HepG2 (cell line): ENCODE measurements around the gene NUDT14. TPM values are rescaled to one million over a fixed set of nuclear protein-coding genes. Genes with fewer than 3 reads are reported as not detected.

ENCODE experiments used
- ATAC-seq: fragments of 200-7000 bp; cut with Tn5 transposase; 3 replicates; pipeline ENCODE4 v1.9.1; 2020; ENCODE audit warnings: mild to moderate bottlenecking, moderate library complexity
- BruUV-seq: library from RNA; stranded (reverse); fragments of 400-500 nt; replicated peaks from 2 replicates; lab custom pipeline; 2021; lab: Mats Ljungman, UMichigan
- CTCF ChIA-PET: fragments of 300-600 bp; formaldehyde crosslinking; extraction: SDS; loops from one replicate; lab custom pipeline; 2021; ENCODE audit warnings: low total read pairs, inconsistent platforms, low intra/inter-chr PET ratio; lab: Yijun Ruan, JAX
- POLR2A ChIA-PET: fragments of 350-600 bp; sonication (Branson Sonifier 250); formaldehyde crosslinking; loops from one replicate; lab custom pipeline; 2020; ENCODE audit warnings: antibody characterized with exemption, inconsistent platforms; lab: Yijun Ruan, JAX
- DNase-seq: peaks from one replicate; pipeline ENCODE4 v3.0.0-alpha.2; 2015; ENCODE audit warnings: low spot score
- FAIRE-seq: peaks from 3 replicates; lab custom pipeline; 2011; peaks lifted over from hg19 to GRCh38; lab: Jason Lieb, UNC
- H2AFZ ChIP-seq: one replicate; pipeline ENCODE4 v1.6.1; 2011; ENCODE audit warnings: low read length, inconsistent platforms
- H3K27ac ChIP-seq: fragments of 300-600 bp; 3 replicates; pipeline ENCODE4 v1.8.0; 2011; ENCODE audit warnings: mixed run types, mild to moderate bottlenecking, mixed read lengths, low read length, inconsistent platforms; ENCODE audit not compliant: insufficient read depth; ENCODE audit errors: extremely low read length
- H3K27me3 ChIP-seq, 2 experiments: fragments of 200-600 bp in 1 of 2; 2 replicates in 1 of 2; 3 replicates in 1 of 2; pipeline versions ENCODE4 v1.6.0 to v1.8.0; 2011; ENCODE audit warnings: low read length in 2 of 2, mild to moderate bottlenecking in 2 of 2, moderate library complexity in 2 of 2, inconsistent platforms in 1 of 2; ENCODE audit not compliant: insufficient read depth in 2 of 2, control insufficient read depth in 1 of 2
- H3K36me3 ChIP-seq, 2 experiments: fragments of 200-600 bp in 1 of 2; replicated peaks in 1 of 2; 2 replicates in 1 of 2; 3 replicates in 1 of 2; pipeline versions ENCODE4 v1.5.1 to v1.8.0; 2011; ENCODE audit warnings: low read length in 2 of 2, inconsistent platforms in 1 of 2; ENCODE audit not compliant: insufficient read depth in 2 of 2, control insufficient read depth in 1 of 2
- H3K4me1 ChIP-seq: 2 replicates; pipeline ENCODE4 v1.5.1; 2012; ENCODE audit warnings: low read length, inconsistent platforms; ENCODE audit not compliant: insufficient read depth
- H3K4me2 ChIP-seq: 2 replicates; pipeline ENCODE4 v1.6.0; 2011; ENCODE audit warnings: low read depth, low read length, inconsistent platforms
- H3K4me3 ChIP-seq, 3 experiments: fragments of 200-600 bp in 1 of 3; sonication (generic), shearing (Covaris generic) in 1 of 3; replicated peaks in 1 of 3; 2 replicates each; pipeline ENCODE4 v1.5.1; 2011 to 2016; ENCODE audit warnings: low read length in 3 of 3, inconsistent platforms in 2 of 3, low read depth in 2 of 3, mild to moderate bottlenecking in 2 of 3, control low read depth in 1 of 3, mixed read lengths in 1 of 3; ENCODE audit not compliant: insufficient read depth in 1 of 3
- H3K79me2 ChIP-seq: one replicate; pipeline ENCODE4 v1.6.1; 2011; ENCODE audit warnings: low read length, inconsistent platforms; ENCODE audit not compliant: insufficient read depth
- H3K9ac ChIP-seq: 2 replicates; pipeline ENCODE4 v1.6.0; 2011; ENCODE audit warnings: mild to moderate bottlenecking, low read depth, low read length, inconsistent platforms; ENCODE audit not compliant: insufficient read depth
- H3K9me3 ChIP-seq: 2 replicates; pipeline ENCODE4 v1.5.1; 2012; ENCODE audit warnings: mild to moderate bottlenecking, low read length
- H4K20me1 ChIP-seq: 2 replicates; pipeline ENCODE4 v1.6.0; 2011; ENCODE audit warnings: inconsistent platforms, mild to moderate bottlenecking, low read length, moderate library complexity; ENCODE audit not compliant: insufficient read depth
- CHD4 ChIP-seq: fragments of 200-600 bp; sonication (generic); IDR thresholded peaks from 2 replicates; pipeline ENCODE4 v1.7.0; 2017; ENCODE audit warnings: mild to moderate bottlenecking, low read length, borderline replicate concordance
- CTCF ChIP-seq: sonication (generic); formaldehyde crosslinking; IDR thresholded peaks from 2 replicates; pipeline ENCODE4 v1.5.0; 2020; ENCODE audit warnings: mild to moderate bottlenecking, missing genetic modification reagents, moderate library complexity
- DR1 ChIP-seq: sonication (generic); formaldehyde crosslinking; IDR thresholded peaks from 2 replicates; pipeline ENCODE4 v1.8.0; 2021; ENCODE audit warnings: mild to moderate bottlenecking, missing genetic modification reagents, inconsistent platforms
- HMGXB4 ChIP-seq, 2 experiments: sonication (generic) in 1 of 2; formaldehyde crosslinking in 1 of 2; IDR thresholded peaks; 2 replicates each; pipeline versions ENCODE4 v1.4.0 to v1.6.1; 2018 to 2020; ENCODE audit warnings: missing genetic modification reagents in 2 of 2, borderline replicate concordance in 1 of 2, low read depth in 1 of 2, mild to moderate bottlenecking in 1 of 2, missing biosample characterization in 1 of 2
- HNF4A ChIP-seq: sonication (generic); formaldehyde crosslinking; IDR thresholded peaks from 2 replicates; pipeline ENCODE4 v1.4.0; 2020; ENCODE audit warnings: missing genetic modification reagents
- KDM2A ChIP-seq: sonication (generic); formaldehyde crosslinking; IDR thresholded peaks from 2 replicates; pipeline ENCODE4 v1.4.0; 2020; ENCODE audit warnings: low read depth, missing genetic modification reagents, borderline replicate concordance
- KDM5B ChIP-seq: sonication (generic); formaldehyde crosslinking; IDR thresholded peaks from 2 replicates; pipeline ENCODE4 v1.4.0; 2020; ENCODE audit warnings: missing genetic modification reagents, mild to moderate bottlenecking, borderline replicate concordance
- MAX ChIP-seq: IDR thresholded peaks from 2 replicates; pipeline ENCODE4 v1.6.1; 2012; ENCODE audit warnings: inconsistent platforms
- PATZ1 ChIP-seq: sonication (generic); formaldehyde crosslinking; IDR thresholded peaks from 2 replicates; pipeline ENCODE4 v1.4.0; 2020; ENCODE audit warnings: missing genetic modification reagents
- SRY ChIP-seq: sonication (generic); formaldehyde crosslinking; IDR thresholded peaks from 2 replicates; pipeline ENCODE4 v1.8.0; 2022; ENCODE audit warnings: mild to moderate bottlenecking, missing genetic modification reagents
- STAG1 ChIP-seq: sonication (generic); formaldehyde crosslinking; IDR thresholded peaks from 2 replicates; pipeline ENCODE4 v1.4.0; 2020; ENCODE audit warnings: missing genetic modification reagents
- ZNF224 ChIP-seq: sonication (generic); formaldehyde crosslinking; IDR thresholded peaks from 2 replicates; pipeline ENCODE4 v1.5.0; 2020; ENCODE audit warnings: mild to moderate bottlenecking, missing genetic modification reagents
- ZNF3 ChIP-seq: IDR thresholded peaks from 2 replicates; pipeline ENCODE4 v1.7.0; 2017; ENCODE audit warnings: inconsistent platforms
- ZNF30 ChIP-seq: sonication (generic); formaldehyde crosslinking; IDR thresholded peaks from 2 replicates; pipeline ENCODE4 v1.5.0; 2020; ENCODE audit warnings: mild to moderate bottlenecking, missing genetic modification reagents
- ZNF432 ChIP-seq: sonication (generic); formaldehyde crosslinking; IDR thresholded peaks from 2 replicates; pipeline ENCODE4 v1.5.0; 2020; ENCODE audit warnings: missing genetic modification reagents, mild to moderate bottlenecking, borderline replicate concordance
- ZNF446 ChIP-seq: sonication (generic); formaldehyde crosslinking; IDR thresholded peaks from 2 replicates; pipeline ENCODE4 v1.5.0; 2020; ENCODE audit warnings: mild to moderate bottlenecking, missing genetic modification reagents
- ZNF800 ChIP-seq: sonication (generic); formaldehyde crosslinking; IDR thresholded peaks from 2 replicates; pipeline ENCODE4 v1.4.0; 2020; ENCODE audit warnings: missing genetic modification reagents
- WGBS: methylation state at CpG from one replicate; pipeline ENCODE4 v1.1.6; 2017; ENCODE audit warnings: low lambda C conversion rate; 5-methylcytosine and 5-hydroxymethylcytosine counted together
- in situ Hi-C: cut with HindIII; loops from 2 replicates; pipeline ENCODE4 v1.10.0; 2017; ENCODE audit warnings: low pct_unique_long_range_greater_than_20kb; ENCODE audit not compliant: extremely low pct_ligation_motif_present
- intact Hi-C: fragments of 100-400 bp; cut with micrococcal nuclease; formaldehyde crosslinking; loops from one replicate; pipeline ENCODE4 v1.10.0; 2022; ENCODE audit not compliant: unreplicated experiment
- polyA plus RNA-seq, 8 experiments: library from polyadenylated mRNA; depleted of rRNA in 3 of 8; stranded (reverse) in 7 of 8; unstranded in 1 of 8; fragments of >200 nt; fragmentation: Illumina TruSeq in 4 of 8; extraction: Trizol in 4 of 8; gene quantifications; 2 replicates each; pipeline versions ENCODE4 v1.2.1 to v1.2.3, GENCODE V29; 2011 to 2016; ENCODE audit warnings: low read depth in 4 of 8, missing spikeins in 1 of 8, mixed read lengths in 1 of 8; ENCODE audit not compliant: insufficient read depth in 1 of 8
- total RNA-seq, 5 experiments: library from RNA; depleted of rRNA; stranded (reverse); fragments of >200 nt; fragmentation: Illumina TruSeq; extraction: Trizol; gene quantifications; 2 replicates each; pipeline ENCODE4 v1.2.3, GENCODE V29; 2016; ENCODE audit warnings: low read depth in 1 of 5

The NUDT14 gene
- total and polyA plus RNA-seq, 2 of the 13 experiments (the other 11 are each of a cell fraction or from before 2014, with no cell fraction given) = 5.8 to 6.1 TPM

- H4K20me1 ChIP-seq = no peaks in the 10 kb centered on the region; the same call in 1 of the 2 replicates
- TF ChIP-seq KDM5B (CRISPR knock-in tag) = no peak
- no peak for TF ChIP-seq HNF4A
- peak; percentile 46; the same call in 1 of the 2 replicates for TF ChIP-seq KDM2A (CRISPR knock-in tag)
- TF ChIP-seq DR1 (CRISPR knock-in tag) = no peak
- no peak for TF ChIP-seq ZNF224 (CRISPR knock-in tag)
- TF ChIP-seq SRY (CRISPR knock-in tag) = no peak
- 0 out of 2 replicates have a peak, but pooled peaks have one; percentile 20 for TF ChIP-seq PATZ1 (CRISPR knock-in tag)
- peak; percentile 20; the same call in 1 of the 2 replicates for TF ChIP-seq MAX
- no peak for TF ChIP-seq ZNF30 (CRISPR knock-in tag)
- peak; percentile 24; the same call in 1 of the 2 replicates for TF ChIP-seq STAG1 (CRISPR knock-in tag)
- TF ChIP-seq CTCF (CRISPR knock-in tag) = peak; percentile 54
- 0 out of 2 replicates have a peak, but pooled peaks have one; percentile 50 for TF ChIP-seq ZNF800 (CRISPR knock-in tag)
- no peak for TF ChIP-seq ZNF432 (CRISPR knock-in tag)
- TF ChIP-seq ZNF3 = peak; percentile 93
- no peak for TF ChIP-seq ZNF446 (CRISPR knock-in tag)
- TF ChIP-seq CHD4 = no peak
- 0 out of 4 replicates have a peak, but pooled peaks of 1 of the 2 experiments have one; percentile 43 for TF ChIP-seq HMGXB4 (CRISPR knock-in tag; IDR thresholded peaks at IDR 0.05; ENCODE audit: borderline replicate concordance in 1 of 2, low read depth in 1 of 2)
- in situ Hi-C loops (no loop called here), intact Hi-C loops (no loop called here)
- H3K9me3 ChIP-seq = no peaks in the 10 kb centered on the region
- peak overlapping the region in 2 of 3 experiments; percentile 12 to 23; a peak in 1 of 6 replicates for H3K4me3 ChIP-seq
- H3K27ac ChIP-seq = no peak overlapping the region
- ChIA-PET POLR2A (no interaction called here), CTCF (no interaction called here)
- 30% methylated on average over 6 of the region's 54 CpGs for WGBS
- H2AFZ ChIP-seq = no peak overlapping the region
- H3K79me2 ChIP-seq = no peaks in the 10 kb centered on the region
- DNase-seq = no peak
- H3K36me3 ChIP-seq = no peaks in the 10 kb centered on the region
- no peak for ATAC-seq
- H3K4me1 ChIP-seq = no peaks in the 10 kb centered on the region
- 0 out of 2 replicates have a peak overlapping the region, but pooled peaks have one; percentile 32 for H3K4me2 ChIP-seq
- peaks cover 32 to 87% of the 10 kb centered on the region in 2 experiments for H3K27me3 ChIP-seq
- no TSS peak for BruUV-seq
- no peak overlapping the region for H3K9ac ChIP-seq
- FAIRE-seq = no peak
Measured at GRCh38 chr14:105168979-105169507, 12.1 kb downstream of the NUDT14 start.
